HG03025 (cell line): ENCODE measurements around the gene PAX2.

ENCODE experiments used
- ATAC-seq: cut with Tn5 transposase; IDR thresholded peaks from one replicate; pipeline ENCODE4 v1.9.1; 2021; ENCODE audit warnings: mild to moderate bottlenecking, moderate library complexity; ENCODE audit not compliant: unreplicated experiment, low FRiP score

PAX2 gene

GRCh38 chr10:100737355-100738054 lies 7.9 kb upstream of the PAX2 start:
- ATAC-seq = no peak

- ATAC-seq = no peak
Measured at GRCh38 chr10:100738055-100738827, 7.1 kb upstream of the PAX2 start.

- ATAC-seq = no peak
Measured at GRCh38 chr10:100739517-100740368, 5.6 kb upstream of the PAX2 start.

GRCh38 chr10:100740476-100741377 lies 4.7 kb upstream of the PAX2 start:
- ATAC-seq = no peak

- ATAC-seq = no peak
Measured at GRCh38 chr10:100741378-100742075, 3.9 kb upstream of the PAX2 start.

- no peak for ATAC-seq
Measured at GRCh38 chr10:100742076-100742771, 3.2 kb upstream of the PAX2 start.

- no peak for ATAC-seq
Measured at GRCh38 chr10:100742936-100743335, 2.4 kb upstream of the PAX2 start.

GRCh38 chr10:100743626-100744135 lies 1.7 kb upstream of the PAX2 start:
- ATAC-seq = no peak

GRCh38 chr10:100744136-100744986 lies 1.0 kb upstream of the PAX2 start:
- no peak for ATAC-seq

- no peak for ATAC-seq
Measured at GRCh38 chr10:100745882-100746783, 751 bp downstream of the PAX2 start.

- no peak for ATAC-seq
Measured at GRCh38 chr10:100746784-100747455, 1.5 kb downstream of the PAX2 start.

GRCh38 chr10:100747456-100748230 lies 2.3 kb downstream of the PAX2 start:
- no peak for ATAC-seq

GRCh38 chr10:100748231-100749058 lies 3.1 kb downstream of the PAX2 start:
- no peak for ATAC-seq

- no peak for ATAC-seq
Measured at GRCh38 chr10:100749059-100749308, 3.6 kb downstream of the PAX2 start.
